Subcutaneous adipose tissue (tissue), 4 donors: ENCODE data around the gene SYT7. TPM values are rescaled to one million over a fixed set of nuclear protein-coding genes. Genes with fewer than 3 reads are reported as not detected.

Experiments
- CTCF ChIP-seq: fragments of 450-650 bp; IDR thresholded peaks from one replicate; pipeline ENCODE4 v1.5.1; 2016; ENCODE audit warnings: low read depth, mild to moderate bottlenecking, control low read depth, antibody characterized with exemption, moderate library complexity
- total RNA-seq, 4 donors: library from RNA; depleted of rRNA; stranded (reverse); fragments of >200 nt; gene quantifications; one replicate each; pipeline ENCODE4 v1.1.0, GENCODE V29; 2016

The SYT7 gene
- total RNA-seq, 4 donors from 2014 or later, result 0.66 to 4.0 (median 1.4) TPM

- no peak for TF ChIP-seq CTCF
Observed at GRCh38 chr11:61577383-61578118, 3.3 kb downstream of the SYT7 start.

- no peak for TF ChIP-seq CTCF
Observed at GRCh38 chr11:61575886-61576861, 4.7 kb downstream of the SYT7 start.

GRCh38 chr11:61574611-61575010 lies 6.3 kb downstream of the SYT7 start:
- TF ChIP-seq CTCF, result no peak

- TF ChIP-seq CTCF, result no peak
Observed at GRCh38 chr11:61572913-61573312, 8.0 kb downstream of the SYT7 start.

- TF ChIP-seq CTCF, result no peak
Observed at GRCh38 chr11:61571869-61572268, 9.0 kb downstream of the SYT7 start.

- TF ChIP-seq CTCF, result no peak
Observed at GRCh38 chr11:61571337-61571736, 9.5 kb downstream of the SYT7 start.

GRCh38 chr11:61569701-61570100 lies 11.2 kb downstream of the SYT7 start:
- no peak for TF ChIP-seq CTCF
